Lower leg skin (tissue), 4 donors: ENCODE data around the gene LRBA. TPM values are rescaled to one million over a fixed set of nuclear protein-coding genes. Genes with fewer than 3 reads are reported as not detected.

Source experiments
- DNase-seq, 2 donors: peaks; one replicate each; pipeline ENCODE4 v3.0.0-alpha.2; 2019; ENCODE audit warnings: low spot score in 2 of 2
- H3K4me3 ChIP-seq: fragments of 200-600 bp; sonication (generic); 2 replicates; pipeline ENCODE4 v1.5.1; 2017; ENCODE audit warnings: mild to moderate bottlenecking, low read depth; ENCODE audit not compliant: poor library complexity, severe bottlenecking
- POLR2A ChIP-seq, 2 donors: fragments of 450-650 bp; IDR thresholded peaks; one replicate each; pipeline ENCODE4 v1.6.1; 2016 to 2017; ENCODE audit warnings: antibody characterized with exemption in 2 of 2, mild to moderate bottlenecking in 1 of 2, moderate library complexity in 1 of 2
- WGBS, 2 donors: methylation state at CpG; one replicate each; pipeline ENCODE4 v1.1.5; 2018; 5-methylcytosine and 5-hydroxymethylcytosine counted together
- intact Hi-C: fragments of 100-400 bp; cut with DNase I; formaldehyde crosslinking; loops from one replicate; pipeline ENCODE4 v1.15.0; 2023; ENCODE audit warnings: low total_unique reads
- total RNA-seq, 4 donors: library from RNA; depleted of rRNA; stranded (reverse); fragments of >200 nt; gene quantifications; one replicate each; pipeline ENCODE4 v1.1.0, GENCODE V29; 2016
- TF ChIP-seq, protein P1 (sequence below), 3 donors: fragments of 450-650 bp; IDR thresholded peaks; one replicate each; pipeline ENCODE4 v1.5.1; 2016; ENCODE audit warnings: antibody characterized with exemption in 3 of 3, mild to moderate bottlenecking in 3 of 3, moderate library complexity in 2 of 3

LRBA gene
- total RNA-seq, 4 donors from 2014 or later = 71.9 to 86.8 (median 75.0) TPM

DNA sequence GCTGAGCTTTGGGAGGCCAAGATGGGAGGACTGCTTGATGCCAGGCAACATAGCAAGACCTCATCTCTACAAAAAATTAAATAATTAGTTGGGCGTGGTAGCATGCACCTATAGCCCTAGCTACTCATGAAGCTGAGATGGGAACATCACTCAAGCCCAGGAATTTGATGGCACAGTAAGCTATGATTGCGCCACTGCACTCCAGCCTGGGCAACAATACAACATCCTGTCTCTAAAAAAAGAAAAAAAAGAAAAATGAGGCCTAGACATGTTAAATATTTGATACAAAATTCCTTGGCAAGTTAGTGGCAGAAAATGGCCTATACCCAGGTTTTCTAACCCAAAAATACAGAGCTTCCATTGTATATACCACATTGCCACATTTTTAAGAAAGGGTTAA is 521.2 kb downstream of the LRBA start:
- TF ChIP-seq, protein P1, sequence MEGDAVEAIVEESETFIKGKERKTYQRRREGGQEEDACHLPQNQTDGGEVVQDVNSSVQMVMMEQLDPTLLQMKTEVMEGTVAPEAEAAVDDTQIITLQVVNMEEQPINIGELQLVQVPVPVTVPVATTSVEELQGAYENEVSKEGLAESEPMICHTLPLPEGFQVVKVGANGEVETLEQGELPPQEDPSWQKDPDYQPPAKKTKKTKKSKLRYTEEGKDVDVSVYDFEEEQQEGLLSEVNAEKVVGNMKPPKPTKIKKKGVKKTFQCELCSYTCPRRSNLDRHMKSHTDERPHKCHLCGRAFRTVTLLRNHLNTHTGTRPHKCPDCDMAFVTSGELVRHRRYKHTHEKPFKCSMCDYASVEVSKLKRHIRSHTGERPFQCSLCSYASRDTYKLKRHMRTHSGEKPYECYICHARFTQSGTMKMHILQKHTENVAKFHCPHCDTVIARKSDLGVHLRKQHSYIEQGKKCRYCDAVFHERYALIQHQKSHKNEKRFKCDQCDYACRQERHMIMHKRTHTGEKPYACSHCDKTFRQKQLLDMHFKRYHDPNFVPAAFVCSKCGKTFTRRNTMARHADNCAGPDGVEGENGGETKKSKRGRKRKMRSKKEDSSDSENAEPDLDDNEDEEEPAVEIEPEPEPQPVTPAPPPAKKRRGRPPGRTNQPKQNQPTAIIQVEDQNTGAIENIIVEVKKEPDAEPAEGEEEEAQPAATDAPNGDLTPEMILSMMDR (IDR thresholded peaks at IDR 0.05) = no peak
- no peak for TF ChIP-seq POLR2A (IDR thresholded peaks at IDR 0.05)
- 92 to 93% methylated on average over 2 of the region's 2 CpGs for WGBS, 2 donors
- intact Hi-C loops = no loop called here
- no peak for DNase-seq
- no peak overlapping the region for H3K4me3 ChIP-seq

DNA sequence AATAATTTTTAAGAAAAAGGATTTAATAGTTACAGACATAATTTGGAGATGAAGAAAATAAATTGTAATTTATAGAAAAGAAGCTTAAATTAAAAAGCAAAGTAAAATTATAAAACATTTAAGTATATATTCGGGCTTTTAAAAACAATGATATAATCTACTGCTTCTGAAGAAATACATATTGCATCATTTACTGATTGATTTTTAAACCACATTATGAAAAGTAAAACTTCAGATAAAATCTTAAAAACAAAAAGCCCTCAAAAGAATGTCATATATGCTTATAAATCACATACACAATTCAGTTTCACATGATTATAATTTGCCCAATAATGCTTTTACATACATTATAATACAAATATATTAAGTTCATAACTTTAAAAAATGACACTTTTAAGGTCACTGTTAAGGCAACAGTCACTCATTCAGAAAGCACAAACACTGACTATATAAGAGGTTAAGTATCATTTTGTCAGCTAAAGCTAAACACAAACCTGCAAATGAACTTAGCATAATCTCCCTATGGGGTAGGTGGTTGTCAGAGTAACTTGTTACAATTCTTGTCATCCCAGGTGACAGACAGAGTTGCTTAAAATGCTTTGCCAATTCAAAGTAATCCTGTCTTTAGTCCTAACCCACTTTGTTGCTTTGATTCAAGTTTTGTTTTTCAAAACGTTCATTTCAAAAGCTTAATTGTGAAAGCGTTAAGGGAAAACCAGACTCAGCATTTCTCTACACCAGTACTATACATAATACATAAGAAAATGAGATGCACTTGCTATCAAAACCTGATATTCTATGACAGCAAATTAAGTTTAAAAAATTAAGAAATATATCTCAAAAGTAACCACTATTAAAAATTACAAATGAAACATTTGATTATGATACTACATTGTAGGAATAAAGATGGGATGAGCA is 523.7 kb downstream of the LRBA start:
- intact Hi-C loops = no loop called here

DNA sequence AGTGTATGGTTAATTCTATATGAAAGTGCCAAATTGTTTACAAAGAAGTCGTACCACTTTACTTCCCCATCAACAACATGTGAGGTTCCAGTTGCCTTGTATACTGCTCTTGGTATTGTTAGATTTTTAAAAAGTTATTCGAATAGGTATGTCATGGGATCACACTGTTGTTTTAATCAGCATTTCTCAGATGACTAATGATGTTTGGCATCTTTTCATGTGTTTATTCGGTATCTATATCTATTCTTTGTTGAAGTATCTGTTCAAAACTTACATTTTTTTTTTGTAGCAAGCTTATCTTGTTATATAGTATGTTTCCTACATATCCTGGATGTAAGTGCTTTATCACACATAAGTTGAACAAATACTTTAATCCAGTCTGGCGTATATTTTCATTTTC is 532.5 kb downstream of the LRBA start:
- TF ChIP-seq, protein P1 (IDR thresholded peaks at IDR 0.05) = no peak
- no peak for TF ChIP-seq POLR2A (IDR thresholded peaks at IDR 0.05)

More for the DNA sequence above, 523.7 kb downstream of the LRBA start:
- 65 to 68% methylated on average over 3 of the region's 3 CpGs for WGBS, 2 donors
- H3K4me3 ChIP-seq = no peak overlapping the region
- DNase-seq = no peak
- no peak for TF ChIP-seq POLR2A (IDR thresholded peaks at IDR 0.05)
- TF ChIP-seq, protein P1 (IDR thresholded peaks at IDR 0.05) = no peak

DNA sequence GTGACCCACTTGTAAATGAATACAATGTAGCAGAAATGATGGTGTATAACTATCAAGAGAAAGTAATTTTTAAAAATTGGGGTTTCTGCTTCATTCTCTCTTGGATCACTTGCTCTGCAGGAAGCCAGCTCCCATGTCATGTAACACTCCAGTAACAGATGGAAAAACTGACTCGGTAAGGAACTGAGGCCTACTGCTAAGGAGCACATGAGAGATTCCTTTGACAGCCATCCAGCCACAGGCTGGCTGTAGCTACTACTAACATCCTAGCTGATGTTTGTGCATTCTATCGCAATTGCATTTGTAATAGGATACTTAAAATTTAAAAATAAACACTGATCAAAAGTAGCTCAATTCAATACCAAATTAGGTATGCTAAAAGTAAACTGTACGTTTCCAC is 535.4 kb downstream of the LRBA start:
- no peak for DNase-seq
- no peak for TF ChIP-seq POLR2A (IDR thresholded peaks at IDR 0.05)
- TF ChIP-seq, protein P1 (IDR thresholded peaks at IDR 0.05) = no peak
- no peak overlapping the region for H3K4me3 ChIP-seq
- intact Hi-C loops = no loop called here
- WGBS, 2 donors = 76 to 86% methylated on average over 3 of the region's 3 CpGs

More for the DNA sequence above, 532.5 kb downstream of the LRBA start:
- intact Hi-C loops = no loop called here
- no peak for DNase-seq
- no peak overlapping the region for H3K4me3 ChIP-seq
- 91 to 92% methylated on average over 4 of the region's 4 CpGs for WGBS, 2 donors

DNA sequence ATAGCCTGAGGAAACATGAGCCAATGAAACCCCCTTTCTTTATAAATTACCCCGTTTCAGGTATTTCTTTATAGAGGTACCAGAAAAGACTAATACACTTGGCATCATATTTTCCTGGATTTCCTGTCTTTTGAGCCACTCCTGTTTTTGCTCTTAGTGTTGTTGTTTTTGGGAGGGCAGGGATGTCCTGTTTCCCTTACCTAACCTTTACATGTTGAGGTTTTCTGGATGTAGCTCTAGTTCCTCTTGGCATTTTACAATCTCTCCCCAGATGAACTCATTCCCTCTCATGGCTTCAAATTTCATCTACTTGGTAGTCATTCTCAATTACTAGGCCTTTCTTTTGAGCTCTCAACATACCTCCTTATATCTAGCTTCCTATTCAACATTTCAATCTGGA is 537.2 kb downstream of the LRBA start:
- TF ChIP-seq, protein P1 (IDR thresholded peaks at IDR 0.05) = no peak
- no peak for TF ChIP-seq POLR2A (IDR thresholded peaks at IDR 0.05)
- H3K4me3 ChIP-seq = no peak overlapping the region
- 81 to 87% methylated on average over 1 of the region's 1 CpG for WGBS, 2 donors
- intact Hi-C loops = no loop called here
- DNase-seq = no peak
